ENCODE data around the gene CARD11. TPM values are rescaled to one million over a fixed set of nuclear protein-coding genes. Genes with fewer than 3 reads are reported as not detected.
A peak's percentile ranks its signal among the peaks of the same experiment; 100 is the strongest.

CARD11 gene
- total RNA-seq = 8.3 to 9.8 TPM (median 9.3 TPM) in 3 replicates

DNA sequence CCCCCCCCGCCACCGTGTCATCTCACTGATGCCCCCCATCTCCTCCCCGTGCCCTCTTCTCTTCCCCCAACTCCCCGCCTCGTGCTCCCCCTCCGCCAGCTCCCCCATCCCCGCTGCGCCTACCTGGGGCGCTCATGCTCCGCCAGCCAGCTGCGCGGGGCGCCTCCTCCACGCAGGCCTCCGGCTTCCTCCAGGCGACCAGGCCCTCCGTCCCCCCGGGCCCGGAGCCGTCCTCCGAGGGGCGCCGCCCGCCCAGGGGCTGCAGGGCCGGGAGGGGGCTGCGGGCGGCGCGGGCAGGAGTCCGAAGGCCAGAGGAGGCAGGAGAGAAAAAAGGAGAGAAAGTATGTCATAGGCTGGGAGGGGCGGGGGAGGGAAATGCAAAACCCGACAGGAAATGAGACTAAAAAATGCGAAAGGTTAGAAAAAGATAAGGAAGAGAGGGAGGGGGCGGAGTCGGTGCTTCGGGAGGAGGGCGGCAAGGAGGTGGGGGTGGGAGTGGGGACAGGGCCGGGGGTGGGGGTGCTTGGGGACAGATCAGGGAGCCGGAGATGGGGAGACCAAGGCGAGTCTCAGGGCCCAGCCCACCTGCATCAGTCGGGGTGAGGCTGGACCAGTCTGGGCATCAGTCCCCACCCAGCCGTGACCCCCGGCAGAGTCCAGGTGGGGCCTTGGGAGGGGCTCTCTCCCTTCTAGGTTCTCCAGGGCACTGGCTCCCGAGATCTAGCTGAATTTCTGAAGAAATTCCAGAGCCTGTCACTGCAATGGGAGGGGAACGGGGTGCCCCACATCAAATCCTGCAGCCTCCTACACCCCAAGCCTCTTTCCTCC, at the start of gene CARD11:
Gene CARD11 (minus strand): TSS at position 324 of the 828 bp plus-strand sequence. CDS start 85,361 bp downstream, outside the sequence.
- Mint-ChIP-seq H3K4me1 (peaks cover 4% of the 10 kb centered on the region), H3K36me3 (peaks cover 4% of the 10 kb centered on the region), H3K27me3 (ENCODE audit: low read depth) (no peaks in the 10 kb centered on the region), H3K9me3 (peaks cover 4% of the 10 kb centered on the region), H3K4me3 (peak within 1 kb of the TSS; percentile 67), H3K27ac (peak within 1 kb of the TSS; percentile 16)
- TF ChIP-seq, protein P1, sequence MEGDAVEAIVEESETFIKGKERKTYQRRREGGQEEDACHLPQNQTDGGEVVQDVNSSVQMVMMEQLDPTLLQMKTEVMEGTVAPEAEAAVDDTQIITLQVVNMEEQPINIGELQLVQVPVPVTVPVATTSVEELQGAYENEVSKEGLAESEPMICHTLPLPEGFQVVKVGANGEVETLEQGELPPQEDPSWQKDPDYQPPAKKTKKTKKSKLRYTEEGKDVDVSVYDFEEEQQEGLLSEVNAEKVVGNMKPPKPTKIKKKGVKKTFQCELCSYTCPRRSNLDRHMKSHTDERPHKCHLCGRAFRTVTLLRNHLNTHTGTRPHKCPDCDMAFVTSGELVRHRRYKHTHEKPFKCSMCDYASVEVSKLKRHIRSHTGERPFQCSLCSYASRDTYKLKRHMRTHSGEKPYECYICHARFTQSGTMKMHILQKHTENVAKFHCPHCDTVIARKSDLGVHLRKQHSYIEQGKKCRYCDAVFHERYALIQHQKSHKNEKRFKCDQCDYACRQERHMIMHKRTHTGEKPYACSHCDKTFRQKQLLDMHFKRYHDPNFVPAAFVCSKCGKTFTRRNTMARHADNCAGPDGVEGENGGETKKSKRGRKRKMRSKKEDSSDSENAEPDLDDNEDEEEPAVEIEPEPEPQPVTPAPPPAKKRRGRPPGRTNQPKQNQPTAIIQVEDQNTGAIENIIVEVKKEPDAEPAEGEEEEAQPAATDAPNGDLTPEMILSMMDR (IDR thresholded peaks at IDR 0.05; ENCODE audit: unreplicated experiment) = no peak
- no peak for DNase-seq (ENCODE audit: low spot score in 2 of 2, unreplicated experiment in 2 of 2)

DNA sequence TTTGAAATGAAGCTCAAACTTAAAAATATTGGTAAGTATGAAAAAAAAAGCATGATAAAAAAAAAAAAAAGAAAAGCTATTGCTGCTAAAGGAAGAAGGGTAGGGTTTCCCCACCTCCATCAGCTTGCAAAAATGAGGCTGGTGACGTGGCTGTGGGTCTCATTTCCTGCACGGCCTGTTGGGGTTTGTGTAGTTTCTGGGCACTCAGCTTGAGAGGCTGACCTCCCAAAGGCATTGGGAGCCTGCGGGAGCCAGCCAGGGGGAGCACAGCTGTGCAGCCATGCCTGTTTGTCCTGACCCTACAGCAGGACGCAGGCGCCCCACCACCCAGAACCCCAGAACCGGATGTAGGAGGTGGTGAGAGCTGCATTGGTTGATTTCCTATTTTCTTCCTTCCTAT, 48.8 kb upstream of the CARD11 start:
- Mint-ChIP-seq H3K4me1 (peaks cover 1% of the 10 kb centered on the region), H3K27ac (no peak overlapping the region), H3K27me3 (ENCODE audit: low read depth) (no peaks in the 10 kb centered on the region), H3K4me3 (no peak overlapping the region), H3K36me3 (no peaks in the 10 kb centered on the region), H3K9me3 (peaks cover 5% of the 10 kb centered on the region)
- TF ChIP-seq, protein P1 (IDR thresholded peaks at IDR 0.05; ENCODE audit: unreplicated experiment) = no peak
- DNase-seq (ENCODE audit: low spot score in 2 of 2, unreplicated experiment in 2 of 2) = no peak

DNA sequence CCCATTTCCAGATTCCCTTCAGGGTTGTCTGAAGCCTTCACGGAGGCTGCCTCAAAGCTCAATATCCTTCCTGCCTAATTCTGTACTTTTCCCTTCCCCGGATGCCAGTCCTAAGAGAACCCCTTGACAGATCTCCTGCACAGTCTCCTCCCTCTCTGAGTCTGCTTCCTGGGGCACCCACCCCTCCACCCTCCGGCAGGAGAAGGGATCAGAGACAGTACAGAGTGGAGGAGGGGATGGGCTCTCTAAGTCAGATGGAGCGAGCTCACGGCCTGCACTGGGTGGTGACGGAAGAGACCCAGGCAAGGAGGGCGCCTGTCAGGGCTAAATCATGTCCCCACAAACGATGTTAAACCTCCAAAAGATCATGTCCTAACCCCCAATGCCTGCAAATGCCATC, 48.0 kb upstream of the CARD11 start:
- Mint-ChIP-seq H3K27ac (no peak overlapping the region), H3K4me3 (no peak overlapping the region), H3K9me3 (no peaks in the 10 kb centered on the region), H3K27me3 (ENCODE audit: low read depth) (no peaks in the 10 kb centered on the region), H3K36me3 (no peaks in the 10 kb centered on the region), H3K4me1 (peaks cover 9% of the 10 kb centered on the region)
- no peak for DNase-seq (ENCODE audit: low spot score in 2 of 2, unreplicated experiment in 2 of 2)
- TF ChIP-seq, protein P1 (IDR thresholded peaks at IDR 0.05; ENCODE audit: unreplicated experiment) = no peak

DNA sequence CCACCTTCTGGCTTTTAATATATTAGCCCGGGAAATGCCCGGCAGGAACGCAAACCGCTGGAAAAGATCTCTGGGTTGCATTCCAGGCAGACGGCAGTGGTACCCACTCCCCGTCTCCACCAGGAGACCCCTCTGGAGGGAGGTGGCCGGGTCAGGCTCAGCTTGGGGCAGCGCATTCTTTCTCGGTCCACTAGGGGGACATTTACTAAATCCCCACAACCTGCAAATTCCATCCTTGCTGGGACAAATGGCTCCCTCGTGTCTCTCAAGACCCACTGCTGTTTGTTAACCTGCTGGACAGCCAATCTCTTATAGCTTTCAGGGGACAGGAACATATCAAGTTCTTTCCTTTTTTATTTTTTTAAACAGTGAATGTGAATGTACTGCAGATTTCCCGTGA, 45.8 kb upstream of the CARD11 start:
- Mint-ChIP-seq H3K4me1 (peaks cover 18% of the 10 kb centered on the region), H3K27me3 (ENCODE audit: low read depth) (no peaks in the 10 kb centered on the region), H3K9me3 (no peaks in the 10 kb centered on the region), H3K36me3 (no peaks in the 10 kb centered on the region), H3K27ac (no peak overlapping the region), H3K4me3 (no peak overlapping the region)
- TF ChIP-seq, protein P1 (IDR thresholded peaks at IDR 0.05; ENCODE audit: unreplicated experiment) = peak; percentile 79
- DNase-seq (ENCODE audit: low spot score in 2 of 2, unreplicated experiment in 2 of 2) = no peak

DNA sequence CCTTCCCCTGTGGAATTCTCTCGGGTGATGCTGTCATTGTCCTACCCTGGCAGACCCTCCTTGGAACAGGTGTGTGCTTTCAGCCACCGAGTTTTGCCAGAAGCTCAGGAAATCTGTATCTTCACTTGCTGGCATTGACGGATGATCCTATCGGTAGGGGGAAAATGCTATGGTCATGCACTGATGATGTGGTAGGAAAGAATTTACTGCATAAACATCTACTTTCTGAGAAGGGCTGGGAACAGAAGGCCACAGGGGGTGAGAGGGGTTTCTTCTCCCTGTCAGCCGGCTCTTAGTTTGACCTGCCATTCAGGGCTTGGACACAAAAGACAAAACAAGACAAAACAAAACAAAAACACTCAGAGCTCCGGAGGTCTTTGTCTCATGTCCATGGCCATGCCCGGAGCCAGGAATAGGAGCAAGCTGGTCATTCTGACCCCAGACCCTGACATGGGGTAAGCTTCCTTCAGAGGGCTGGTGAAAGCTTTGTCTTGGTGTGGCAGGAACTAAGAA, 43.6 kb upstream of the CARD11 start:
- TF ChIP-seq, protein P1 (IDR thresholded peaks at IDR 0.05; ENCODE audit: unreplicated experiment) = no peak
- H3K27ac Mint-ChIP-seq = peak overlapping the region; percentile 58
- no peak overlapping the region for H3K4me3 Mint-ChIP-seq
- no peaks in the 10 kb centered on the region for H3K36me3 Mint-ChIP-seq
- H3K4me1 Mint-ChIP-seq = peaks cover 25% of the 10 kb centered on the region
- DNase-seq (ENCODE audit: low spot score in 2 of 2, unreplicated experiment in 2 of 2) = no peak
- no peaks in the 10 kb centered on the region for H3K9me3 Mint-ChIP-seq
- H3K27me3 Mint-ChIP-seq (ENCODE audit: low read depth) = no peaks in the 10 kb centered on the region
